Measurements from ENCODE around the gene DHFR. TPM values are rescaled to one million over a fixed set of nuclear protein-coding genes. Genes with fewer than 3 reads are reported as not detected.
"Not testable (repeated sequence)": the region's sequence is repeated elsewhere in the genome, so short reads cannot be mapped to it uniquely, and the experiment has no call there.

Gene DHFR
- total RNA-seq, 1 donor from 2014 or later = 9.0 TPM

- H3K4me3 ChIP-seq = no peak overlapping the region
- H3K4me1 ChIP-seq = no peaks in the 10 kb centered on the region
- no peaks in the 10 kb centered on the region for H3K36me3 ChIP-seq
- DNase-seq (no peak), ATAC-seq (no peak)
- no peaks in the 10 kb centered on the region for H3K9me3 ChIP-seq
- intact Hi-C loops (cut with DNase I) = no loop called here
- no peak for TF ChIP-seq CTCF (IDR thresholded peaks at IDR 0.05)
- no peaks in the 10 kb centered on the region for H3K27me3 ChIP-seq
- no peak overlapping the region for H3K27ac ChIP-seq
Measured at GRCh38 chr5:80591352-80591751, 63.4 kb downstream of the DHFR start.

GRCh38 chr5:80590766-80591165 lies 64.0 kb downstream of the DHFR start:
- no peak for TF ChIP-seq CTCF (IDR thresholded peaks at IDR 0.05)
- no peaks in the 10 kb centered on the region for H3K4me1 ChIP-seq
- no peaks in the 10 kb centered on the region for H3K27me3 ChIP-seq
- no peaks in the 10 kb centered on the region for H3K9me3 ChIP-seq
- intact Hi-C loops (cut with DNase I) = no loop called here
- H3K4me3 ChIP-seq = no peak overlapping the region
- H3K36me3 ChIP-seq = no peaks in the 10 kb centered on the region
- DNase-seq = no peak
- no peak overlapping the region for H3K27ac ChIP-seq
- ATAC-seq = no peak

GRCh38 chr5:80588858-80589540 lies 65.8 kb downstream of the DHFR start:
- no peaks in the 10 kb centered on the region for H3K4me1 ChIP-seq
- ATAC-seq = peak; percentile 23

GRCh38 chr5:80584770-80585169 lies 70.0 kb downstream of the DHFR start:
- H3K36me3 ChIP-seq = no peaks in the 10 kb centered on the region
- intact Hi-C loops (cut with DNase I) = no loop called here
- no peak for ATAC-seq

More at GRCh38 chr5:80588858-80589540, 65.8 kb downstream of the DHFR start:
- no peak overlapping the region for H3K27ac ChIP-seq
- no peak overlapping the region for H3K4me3 ChIP-seq
- no peaks in the 10 kb centered on the region for H3K9me3 ChIP-seq
- intact Hi-C loops (cut with DNase I) = no loop called here
- H3K36me3 ChIP-seq = no peaks in the 10 kb centered on the region
- no peak for DNase-seq
- no peak for TF ChIP-seq CTCF (IDR thresholded peaks at IDR 0.05)
- H3K27me3 ChIP-seq = no peaks in the 10 kb centered on the region

GRCh38 chr5:80580291-80580690 lies 74.5 kb downstream of the DHFR start:
- DNase-seq; H3K27me3 ChIP-seq; H3K4me3 ChIP-seq; H3K4me1 ChIP-seq; intact Hi-C loops (cut with DNase I); H3K36me3 ChIP-seq; ATAC-seq; H3K27ac ChIP-seq; H3K9me3 ChIP-seq: not testable (repeated sequence)

More at GRCh38 chr5:80584770-80585169, 70.0 kb downstream of the DHFR start:
- H3K27me3 ChIP-seq = no peaks in the 10 kb centered on the region
- H3K4me3 ChIP-seq = no peak overlapping the region
- no peaks in the 10 kb centered on the region for H3K4me1 ChIP-seq
- TF ChIP-seq CTCF (IDR thresholded peaks at IDR 0.05) = no peak
- no peak for DNase-seq
- no peaks in the 10 kb centered on the region for H3K9me3 ChIP-seq
- no peak overlapping the region for H3K27ac ChIP-seq

GRCh38 chr5:80579050-80579449 lies 75.7 kb downstream of the DHFR start:
- intact Hi-C loops (cut with DNase I) = no loop called here
- ATAC-seq (no peak), DNase-seq (no peak)
- Histone ChIP-seq H3K27me3 (peaks cover 1% of the 10 kb centered on the region), H3K4me1 (no peaks in the 10 kb centered on the region), H3K27ac (no peak overlapping the region), H3K36me3 (no peaks in the 10 kb centered on the region), H3K9me3 (no peaks in the 10 kb centered on the region), H3K4me3 (no peak overlapping the region)
- no peak for TF ChIP-seq CTCF (IDR thresholded peaks at IDR 0.05)
